SJCRH30 (cell line): ENCODE measurements around the gene HERPUD1. TPM values are rescaled to one million over a fixed set of nuclear protein-coding genes. Genes with fewer than 3 reads are reported as not detected.

Source experiments
- DNase-seq, 2 experiments: peaks; one replicate each; pipeline ENCODE4 v3.0.0-alpha.2; 2015 to 2020
- H3K27ac ChIP-seq: fragments of 250-450 bp; sonication (Bioruptor Pico); 2 replicates; pipeline ENCODE4 v1.5.1; 2020; ENCODE audit warnings: mild to moderate bottlenecking, moderate library complexity
- H3K27me3 ChIP-seq: fragments of 250-450 bp; sonication (Bioruptor Pico); 2 replicates; pipeline ENCODE4 v1.5.1; 2020; ENCODE audit warnings: mild to moderate bottlenecking, moderate library complexity
- H3K36me3 ChIP-seq: fragments of 250-450 bp; sonication (Bioruptor Pico); 2 replicates; pipeline ENCODE4 v1.5.1; 2020; ENCODE audit warnings: mild to moderate bottlenecking, moderate library complexity
- H3K4me1 ChIP-seq: fragments of 250-450 bp; sonication (Bioruptor Pico); 2 replicates; pipeline ENCODE4 v1.5.1; 2020; ENCODE audit warnings: mild to moderate bottlenecking, moderate library complexity
- H3K4me3 ChIP-seq: fragments of 250-450 bp; sonication (Bioruptor Pico); 2 replicates; pipeline ENCODE4 v1.5.1; 2020; ENCODE audit warnings: mild to moderate bottlenecking, moderate library complexity
- H3K9me3 ChIP-seq: fragments of 250-450 bp; sonication (Bioruptor Pico); replicated peaks from 2 replicates; pipeline ENCODE4 v1.5.1; 2020; ENCODE audit warnings: mild to moderate bottlenecking, moderate library complexity
- total RNA-seq: library from RNA; depleted of rRNA; stranded (reverse); fragments of >200 nt; shearing (Covaris generic); gene quantifications from 2 replicates; pipeline ENCODE4 v1.2.3, GENCODE V29; 2014

Gene HERPUD1
- total RNA-seq, 1 experiment from 2014 or later = 103 TPM

DNA sequence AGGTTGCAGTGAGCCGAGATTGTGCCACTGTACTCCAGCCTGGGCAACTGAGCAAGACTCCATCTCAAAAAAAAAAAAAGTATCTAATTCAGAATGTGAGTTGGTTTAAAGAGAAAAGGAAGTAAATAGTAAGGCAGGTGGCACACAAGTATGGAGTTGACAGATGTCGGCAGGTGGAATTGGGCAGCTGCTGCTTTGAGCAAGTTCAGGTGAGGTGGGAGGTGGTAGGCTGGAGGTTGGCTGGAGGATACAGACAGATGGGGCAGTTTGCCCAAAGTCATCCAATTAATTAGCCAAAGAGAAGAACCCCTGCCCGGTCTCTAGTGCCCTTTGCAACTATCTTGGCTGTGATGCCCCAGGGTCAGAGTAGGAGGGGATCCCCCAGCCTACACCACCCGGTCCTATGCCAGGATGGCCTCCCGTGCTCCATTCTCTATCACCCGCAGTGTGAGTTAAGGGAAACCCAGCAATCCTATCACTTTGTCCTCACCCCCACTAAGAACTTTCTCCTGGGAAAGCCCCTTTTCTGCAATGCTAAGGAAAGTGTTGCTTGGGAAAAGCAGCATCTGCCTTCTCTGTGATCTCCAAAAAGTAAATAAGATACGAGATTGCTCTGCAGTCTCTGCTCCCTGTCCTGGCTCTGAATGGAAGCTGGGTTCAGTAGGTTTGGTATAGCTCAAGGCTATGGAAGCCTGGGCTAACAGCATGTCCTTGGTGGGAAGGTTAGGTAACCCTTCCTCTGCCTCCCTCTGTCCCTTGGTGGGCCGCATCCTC, 34.7 kb upstream of the HERPUD1 start:
- Histone ChIP-seq H3K4me1 (no peaks in the 10 kb centered on the region), H3K4me3 (no peak overlapping the region), H3K9me3 (no peaks in the 10 kb centered on the region), H3K27ac (no peak overlapping the region), H3K27me3 (peaks cover 19% of the 10 kb centered on the region; the same call in 1 of the 2 replicates), H3K36me3 (no peaks in the 10 kb centered on the region)
- no peak for DNase-seq

DNA sequence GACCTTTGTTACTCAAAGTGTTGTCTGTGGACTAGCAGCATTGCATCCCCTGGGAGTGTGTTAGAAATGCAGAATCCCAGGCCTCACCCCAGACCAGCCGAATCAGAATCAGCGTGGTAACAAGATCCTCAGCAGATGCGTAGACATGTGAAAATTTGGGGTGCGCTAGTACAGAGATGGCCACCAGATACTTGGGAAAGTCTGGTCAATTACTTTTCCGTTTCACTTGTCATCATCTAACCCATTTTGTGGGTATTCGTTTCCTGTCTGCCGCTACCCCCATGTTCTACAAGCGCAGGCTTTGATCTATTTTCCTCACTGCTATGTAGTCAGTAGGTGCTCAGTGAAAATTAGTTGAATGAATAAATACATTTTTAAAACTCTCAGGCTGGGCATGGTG, 33.1 kb upstream of the HERPUD1 start:
- H3K4me1 ChIP-seq = no peaks in the 10 kb centered on the region
- no peak overlapping the region for H3K27ac ChIP-seq
- H3K9me3 ChIP-seq = no peaks in the 10 kb centered on the region
- H3K4me3 ChIP-seq = no peak overlapping the region
- H3K27me3 ChIP-seq = 0 out of 2 replicates have a peak, but pooled peaks cover 15% of the 10 kb centered on the region
- no peak for DNase-seq
- no peaks in the 10 kb centered on the region for H3K36me3 ChIP-seq

DNA sequence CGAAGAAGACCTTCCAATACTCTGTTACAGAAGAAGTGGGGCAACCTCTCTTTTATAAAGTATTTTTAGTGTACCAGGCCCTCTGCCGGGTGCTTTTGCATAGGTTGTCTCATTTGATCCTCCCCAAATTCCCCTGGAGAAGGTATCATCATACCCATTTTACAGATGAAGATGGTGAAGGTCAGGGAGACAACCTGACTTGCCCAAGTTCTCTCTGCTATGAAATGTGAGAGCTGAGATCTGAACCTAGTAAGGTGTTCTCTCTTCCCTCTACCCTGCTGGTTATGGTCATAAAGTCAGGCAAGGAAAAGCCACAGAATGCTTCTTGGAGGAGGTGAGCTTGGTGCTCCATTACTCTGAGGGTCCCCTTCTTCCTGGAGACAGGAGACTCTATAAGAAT, 28.1 kb upstream of the HERPUD1 start:
- Histone ChIP-seq H3K27ac (no peak overlapping the region), H3K4me3 (no peak overlapping the region), H3K36me3 (no peaks in the 10 kb centered on the region), H3K27me3 (0 out of 2 replicates have a peak, but pooled peaks cover 4% of the 10 kb centered on the region), H3K4me1 (peaks cover 7% of the 10 kb centered on the region), H3K9me3 (no peaks in the 10 kb centered on the region)
- DNase-seq = no peak

DNA sequence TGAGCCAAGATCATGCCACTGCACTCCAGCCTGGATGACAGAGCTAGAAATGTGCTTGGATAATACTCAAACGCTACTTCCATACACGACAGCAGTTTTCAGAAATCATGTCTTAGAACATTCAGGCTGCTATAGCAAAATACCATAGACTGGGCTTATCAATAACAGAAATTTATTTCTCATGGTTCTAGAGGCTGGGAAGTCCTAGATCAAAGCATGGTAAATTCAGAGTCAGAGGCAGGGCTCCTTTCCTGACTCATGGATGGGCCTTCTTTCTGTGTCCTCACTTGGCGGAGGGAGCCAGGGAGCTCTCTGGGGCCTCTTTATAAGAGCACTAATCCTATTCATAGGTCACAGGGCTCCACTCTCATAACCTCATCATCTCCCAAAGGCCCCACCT, 24.5 kb upstream of the HERPUD1 start:
- no peaks in the 10 kb centered on the region for H3K27me3 ChIP-seq
- H3K4me3 ChIP-seq = no peak overlapping the region
- H3K27ac ChIP-seq = no peak overlapping the region
- no peaks in the 10 kb centered on the region for H3K9me3 ChIP-seq
- peaks cover 43% of the 10 kb centered on the region for H3K4me1 ChIP-seq
- no peaks in the 10 kb centered on the region for H3K36me3 ChIP-seq
- DNase-seq = no peak

DNA sequence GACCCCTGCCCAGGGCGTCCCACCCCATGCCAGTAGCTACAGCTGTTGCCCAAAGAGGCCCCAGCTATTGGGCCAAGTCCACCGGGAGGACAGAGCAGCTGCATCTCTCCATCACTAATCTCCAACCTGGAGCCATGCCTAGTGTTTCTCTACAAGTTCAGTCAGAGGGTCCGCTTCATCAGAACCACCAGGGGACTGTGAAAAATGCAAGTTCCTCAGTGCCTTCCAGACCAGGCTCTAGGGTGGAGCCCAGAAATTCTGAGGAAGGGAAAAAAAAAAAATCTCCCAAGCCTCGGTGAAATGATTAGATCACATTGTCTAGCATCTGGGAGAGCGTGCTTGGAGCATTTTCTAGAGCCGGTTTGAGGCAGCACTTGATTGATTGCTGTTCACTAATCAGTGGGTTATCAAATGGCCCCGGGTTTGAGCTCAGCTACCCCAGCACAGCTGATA, 22.4 kb upstream of the HERPUD1 start:
- Histone ChIP-seq H3K27ac (peak overlapping the region; percentile 72), H3K4me1 (peaks cover 55% of the 10 kb centered on the region), H3K27me3 (no peaks in the 10 kb centered on the region), H3K9me3 (no peaks in the 10 kb centered on the region), H3K36me3 (no peaks in the 10 kb centered on the region), H3K4me3 (no peak overlapping the region)
- peak; percentile 72 to 83 for DNase-seq

DNA sequence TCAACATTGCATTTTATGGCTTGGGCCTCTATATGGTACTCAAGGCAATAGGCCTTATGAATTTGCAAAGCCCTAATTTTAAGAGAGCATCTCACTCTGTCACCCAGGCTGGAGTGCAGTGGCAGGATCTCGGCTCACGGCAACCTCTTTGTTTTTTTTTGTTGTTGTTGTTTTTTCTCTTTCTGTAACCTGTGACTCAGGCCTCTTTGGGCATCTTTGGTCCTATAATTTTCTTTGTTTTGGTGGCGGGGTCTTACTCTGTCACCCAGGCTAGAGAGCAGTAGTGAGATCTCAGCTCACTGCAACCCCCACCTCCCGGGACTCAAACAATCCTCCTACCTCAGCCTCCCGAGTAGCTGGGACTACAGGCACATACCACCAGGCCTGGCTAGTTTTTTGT, 21.8 kb upstream of the HERPUD1 start:
- H3K4me3 ChIP-seq = no peak overlapping the region
- peak overlapping the region; percentile 72 for H3K27ac ChIP-seq
- H3K27me3 ChIP-seq = no peaks in the 10 kb centered on the region
- peaks cover 55% of the 10 kb centered on the region for H3K4me1 ChIP-seq
- no peaks in the 10 kb centered on the region for H3K36me3 ChIP-seq
- H3K9me3 ChIP-seq = no peaks in the 10 kb centered on the region
- no peak for DNase-seq

DNA sequence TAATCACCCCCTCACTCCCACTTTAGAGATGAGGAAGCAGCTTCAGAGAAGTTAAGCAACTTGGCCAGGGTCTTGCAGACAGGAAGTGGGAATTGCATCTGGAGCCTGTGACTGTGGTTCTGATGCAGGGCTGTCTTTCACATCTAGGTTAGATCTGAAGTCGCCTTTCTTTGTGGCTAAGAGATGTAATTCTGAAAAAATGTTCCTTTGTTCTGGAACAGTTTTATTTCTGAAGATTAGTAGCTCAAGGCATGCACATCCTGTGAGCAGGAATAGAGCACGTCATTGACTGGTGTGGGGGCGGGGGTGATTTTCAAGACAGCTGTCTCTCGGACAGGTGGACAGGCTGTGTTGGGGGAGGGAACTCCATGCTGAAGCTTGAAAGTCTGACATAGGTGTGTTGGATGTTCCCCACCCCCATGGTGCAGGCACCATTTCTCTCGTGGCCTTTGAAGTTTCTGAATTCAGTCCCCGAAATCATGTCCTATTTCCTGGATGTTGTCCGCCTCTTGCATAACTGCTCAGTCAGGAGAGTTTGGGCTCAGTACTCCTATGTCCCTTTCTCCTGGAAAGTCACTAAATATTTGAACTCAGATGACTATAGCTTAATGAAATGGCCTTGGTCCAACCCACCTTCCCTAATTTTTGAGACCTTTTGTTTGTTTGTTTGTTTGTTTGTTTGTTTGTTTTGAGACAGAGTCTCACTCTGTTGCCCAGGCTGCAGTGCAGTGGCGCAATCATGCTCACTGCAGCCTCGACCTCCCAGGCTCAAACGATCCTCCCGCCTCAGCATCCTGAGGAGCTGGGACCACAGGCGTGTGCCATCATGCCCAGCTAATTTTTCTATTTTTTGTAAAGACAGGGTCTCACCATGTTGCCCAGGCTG, 21.0 kb upstream of the HERPUD1 start:
- DNase-seq = peak; percentile 80 to 87
- Histone ChIP-seq H3K9me3 (no peaks in the 10 kb centered on the region), H3K4me1 (peaks cover 57% of the 10 kb centered on the region), H3K27me3 (no peaks in the 10 kb centered on the region), H3K36me3 (no peaks in the 10 kb centered on the region), H3K4me3 (no peak overlapping the region), H3K27ac (peak overlapping the region; percentile 72)

DNA sequence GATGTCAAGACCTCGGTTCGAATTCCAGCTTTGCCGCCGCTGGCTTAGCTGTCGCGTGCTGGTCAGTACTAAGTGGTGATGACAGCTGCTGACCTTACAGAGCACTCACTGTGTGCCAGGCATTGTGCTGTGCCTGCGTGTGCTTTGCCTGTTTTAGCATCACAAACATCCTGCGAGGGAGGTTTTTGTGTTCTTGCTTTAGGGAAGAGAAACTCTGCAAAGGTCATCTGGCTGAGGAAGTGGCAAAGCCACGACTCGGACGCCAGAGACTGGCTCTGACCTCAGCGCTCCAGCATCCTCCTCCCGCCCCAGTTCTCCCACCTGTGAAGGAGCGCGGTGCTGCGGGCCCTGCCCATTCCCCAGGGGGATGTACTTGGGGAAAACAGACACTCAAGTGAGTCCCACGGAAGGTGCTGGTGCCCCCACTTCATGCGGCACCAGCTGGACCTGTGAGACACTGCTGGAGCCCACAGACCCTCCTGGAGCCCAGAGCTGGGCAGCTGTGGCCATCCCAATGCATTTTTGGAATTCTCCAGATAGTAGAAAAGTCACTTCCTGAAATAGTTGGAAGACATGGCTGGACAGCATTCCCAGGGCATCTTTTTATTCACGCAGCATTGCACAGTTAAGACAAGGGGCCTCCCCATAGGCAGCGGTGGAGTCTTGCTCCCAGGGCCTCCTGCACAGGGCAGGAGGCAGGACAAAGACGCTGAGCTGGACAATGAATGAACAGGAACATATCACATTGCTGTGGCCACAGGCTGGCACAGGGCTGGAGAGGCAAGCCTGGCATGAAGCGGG, 20.0 kb upstream of the HERPUD1 start:
- Histone ChIP-seq H3K4me3 (no peak overlapping the region), H3K27me3 (no peaks in the 10 kb centered on the region), H3K27ac (peak overlapping the region; percentile 72), H3K4me1 (peaks cover 59% of the 10 kb centered on the region), H3K36me3 (no peaks in the 10 kb centered on the region), H3K9me3 (no peaks in the 10 kb centered on the region)
- DNase-seq = peak; percentile 65 to 78

DNA sequence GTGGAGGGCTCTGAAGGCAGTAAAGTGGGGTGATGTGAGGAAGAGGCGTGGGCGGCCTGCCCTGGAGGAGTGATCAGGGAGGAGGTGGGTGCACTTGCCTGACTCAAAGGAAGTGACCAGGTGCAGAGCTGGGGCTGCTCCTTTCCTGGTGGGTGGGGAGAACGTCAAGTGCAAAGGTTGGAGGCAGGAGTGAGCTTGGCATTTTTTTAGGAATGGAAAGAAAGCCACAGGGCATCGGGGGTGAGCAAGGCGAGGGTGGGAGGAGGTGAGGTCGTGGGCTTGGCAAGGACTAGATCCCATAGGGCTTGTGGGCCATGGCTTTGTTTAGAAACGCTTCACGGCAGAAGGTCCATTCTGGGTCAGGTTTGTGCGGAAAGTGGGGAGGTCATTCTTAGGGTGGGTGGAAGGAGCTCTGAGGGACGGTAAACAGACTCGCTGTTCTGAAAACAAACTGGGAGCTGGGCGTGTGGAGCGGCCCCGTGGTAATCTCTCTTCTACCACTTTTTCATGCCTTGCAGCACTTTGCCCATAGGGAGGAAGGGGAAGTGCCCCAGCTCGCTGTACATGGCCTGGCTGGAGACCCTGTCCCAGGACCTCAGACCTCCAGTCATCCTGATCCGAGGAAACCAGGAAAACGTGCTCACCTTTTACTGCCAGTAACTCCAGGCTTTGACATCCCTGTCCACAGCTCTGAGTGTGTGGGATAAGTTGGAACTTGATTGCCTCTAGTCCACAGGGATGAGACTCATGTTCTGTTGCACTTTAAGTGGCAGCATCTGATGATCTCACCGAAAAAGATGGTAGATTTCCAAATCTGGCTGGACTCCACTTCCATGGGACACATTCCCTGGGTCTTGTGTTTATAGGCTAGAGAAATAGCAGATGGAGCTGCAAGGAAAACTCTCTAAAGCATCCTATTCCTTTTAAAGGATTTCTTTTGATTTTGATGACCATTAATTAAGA, 18.9 kb upstream of the HERPUD1 start:
- peak overlapping the region; percentile 72 for H3K27ac ChIP-seq
- peaks cover 59% of the 10 kb centered on the region for H3K4me1 ChIP-seq
- H3K36me3 ChIP-seq = no peaks in the 10 kb centered on the region
- no peaks in the 10 kb centered on the region for H3K27me3 ChIP-seq
- no peak overlapping the region for H3K4me3 ChIP-seq
- H3K9me3 ChIP-seq = 0 out of 2 replicates have a peak, but pooled peaks cover 4% of the 10 kb centered on the region
- no peak for DNase-seq

DNA sequence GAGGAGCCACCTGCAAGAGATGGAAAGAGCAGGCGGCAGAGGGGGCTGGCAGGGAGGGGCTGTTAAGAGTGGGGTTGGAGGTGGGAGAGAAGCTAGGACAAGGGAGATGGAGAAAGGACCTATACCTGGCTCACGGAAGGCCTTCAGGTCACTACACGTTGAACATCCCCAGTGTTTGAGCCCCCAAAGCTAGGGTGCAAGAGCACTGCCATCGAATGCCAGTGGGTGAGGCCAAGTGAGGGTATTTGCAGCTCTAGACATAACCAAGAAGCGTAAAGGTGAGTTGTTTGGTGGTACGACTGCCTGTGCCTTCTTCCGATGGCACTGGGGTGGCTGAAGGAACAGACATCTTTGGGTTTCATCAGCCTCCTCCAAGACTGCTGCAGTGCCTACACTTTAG, 17.0 kb upstream of the HERPUD1 start:
- peaks cover 42% of the 10 kb centered on the region for H3K4me1 ChIP-seq
- H3K4me3 ChIP-seq = no peak overlapping the region
- 0 out of 2 replicates have a peak, but pooled peaks cover 4% of the 10 kb centered on the region for H3K9me3 ChIP-seq
- DNase-seq = no peak
- no peak overlapping the region for H3K27ac ChIP-seq
- no peaks in the 10 kb centered on the region for H3K36me3 ChIP-seq
- H3K27me3 ChIP-seq = no peaks in the 10 kb centered on the region

DNA sequence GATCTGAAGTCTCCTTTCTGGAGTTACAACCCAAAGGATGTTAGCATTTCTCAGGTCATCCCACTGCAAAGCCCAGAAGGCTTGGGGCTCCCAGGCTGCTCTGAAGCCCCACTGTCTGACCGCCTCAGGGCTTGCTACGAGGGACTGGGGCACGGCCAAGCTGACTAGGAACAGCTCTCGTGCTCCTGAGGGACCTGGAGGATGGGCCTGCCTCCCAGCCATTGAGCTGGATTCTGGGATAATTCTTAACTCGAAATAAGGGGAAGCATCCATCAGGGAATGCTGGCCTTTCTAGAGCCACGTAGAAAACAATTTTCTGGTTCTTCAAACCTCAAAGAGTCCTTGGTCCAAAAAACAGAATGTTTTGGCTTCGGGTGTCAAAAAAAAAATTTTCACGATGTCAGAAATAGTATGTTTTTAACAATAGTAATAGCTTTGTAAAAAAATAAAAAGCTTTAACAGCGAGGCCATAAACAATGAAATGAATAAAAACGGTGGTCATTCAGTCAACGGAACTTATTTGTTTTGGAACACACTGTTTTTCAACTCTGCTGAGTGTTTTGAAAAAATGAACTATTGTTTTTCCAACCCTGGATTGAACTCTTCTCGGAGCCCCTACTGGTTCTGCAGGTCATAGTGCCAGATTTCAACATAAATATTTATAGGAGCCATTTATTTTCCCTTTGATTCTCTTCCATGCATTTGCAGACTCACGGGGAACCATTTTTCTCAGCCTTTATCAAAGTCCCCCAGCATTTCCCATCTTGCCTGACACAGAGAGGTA, 16.4 kb upstream of the HERPUD1 start:
- H3K4me3 ChIP-seq = no peak overlapping the region
- DNase-seq = no peak
- H3K9me3 ChIP-seq = 0 out of 2 replicates have a peak, but pooled peaks cover 4% of the 10 kb centered on the region
- no peak overlapping the region for H3K27ac ChIP-seq
- H3K4me1 ChIP-seq = peaks cover 36% of the 10 kb centered on the region
- no peaks in the 10 kb centered on the region for H3K27me3 ChIP-seq
- H3K36me3 ChIP-seq = no peaks in the 10 kb centered on the region

DNA sequence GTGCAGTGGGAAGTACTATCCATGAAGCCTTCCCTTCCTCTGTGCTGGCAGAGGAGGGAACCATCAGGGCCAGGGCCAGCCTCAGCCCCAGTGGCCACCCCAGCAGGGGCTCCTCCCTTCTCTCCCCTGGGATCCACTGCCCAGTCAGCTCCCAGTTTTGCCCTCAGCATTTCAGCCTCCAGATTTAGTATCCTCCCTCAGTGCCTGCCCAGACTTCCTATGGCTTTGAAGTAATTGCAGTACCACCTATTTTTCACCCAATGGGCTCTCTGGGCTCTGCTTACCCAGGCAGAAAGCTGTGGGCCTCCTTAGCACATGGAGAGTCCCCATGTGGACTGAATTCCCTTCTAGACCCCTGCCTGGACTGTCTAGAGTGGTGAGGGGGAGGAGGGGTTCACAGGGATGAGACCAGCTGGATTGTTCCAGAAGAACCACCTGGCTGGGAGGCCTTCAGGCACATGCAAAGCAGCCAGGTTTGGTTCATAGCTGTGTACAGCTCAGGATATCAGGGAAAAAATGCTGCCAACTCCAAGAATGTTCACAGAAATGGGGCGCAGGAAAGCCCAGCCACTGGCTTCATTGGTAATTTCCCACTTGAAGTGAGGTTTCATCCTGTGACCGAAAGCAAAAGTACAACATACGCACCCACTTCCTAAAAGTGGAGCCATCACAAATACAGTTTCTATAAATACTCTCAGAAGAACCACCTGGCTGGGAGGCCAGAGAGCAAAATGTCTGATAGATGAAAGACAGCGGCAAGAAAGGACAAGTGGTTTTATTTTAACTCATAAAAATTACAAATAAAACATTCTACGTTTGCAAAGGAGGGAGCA, 15.2 kb upstream of the HERPUD1 start:
- 0 out of 2 replicates have a peak, but pooled peaks cover 4% of the 10 kb centered on the region for H3K9me3 ChIP-seq
- no peak for DNase-seq

More for the DNA sequence above, 15.2 kb upstream of the HERPUD1 start:
- Histone ChIP-seq H3K36me3 (no peaks in the 10 kb centered on the region), H3K27me3 (no peaks in the 10 kb centered on the region), H3K27ac (no peak overlapping the region), H3K4me3 (no peak overlapping the region), H3K4me1 (peaks cover 23% of the 10 kb centered on the region)
